Vagina (tissue), 2 donors: ENCODE data around the gene PPAN. TPM values are rescaled to one million over a fixed set of nuclear protein-coding genes. Genes with fewer than 3 reads are reported as not detected.

Experiments
- DNase-seq, 2 donors: peaks; one replicate each; pipeline ENCODE4 v3.0.0-alpha.2; 2017; ENCODE audit errors: extremely low spot score in 2 of 2
- H3K27ac ChIP-seq: fragments of 200-600 bp; sonication (generic); one replicate; pipeline ENCODE4 v1.5.1; 2019
- H3K27me3 ChIP-seq: fragments of 200-600 bp; sonication (generic); one replicate; pipeline ENCODE4 v1.5.1; 2019
- H3K36me3 ChIP-seq, 2 donors: fragments of 200-600 bp; sonication (generic); one replicate each; pipeline ENCODE4 v1.5.1; 2017 to 2019
- H3K4me1 ChIP-seq: fragments of 200-600 bp; sonication (generic); one replicate; pipeline ENCODE4 v1.5.1; 2019
- H3K4me3 ChIP-seq, 2 donors: fragments of 200-600 bp; sonication (generic); 1 replicate in 1 of 2; 2 replicates in 1 of 2; pipeline ENCODE4 v1.5.1; 2016 to 2019
- H3K9me3 ChIP-seq: fragments of 200-600 bp; sonication (generic); one replicate; pipeline ENCODE4 v1.5.1; 2019
- CTCF ChIP-seq, 3 experiments: fragments of 450-650 bp in 2 of 3; fragments of 200-600 bp in 1 of 3; sonication (generic) in 1 of 3; IDR thresholded peaks; one replicate each; pipeline ENCODE4 v1.5.1; 2017 to 2019; ENCODE audit warnings: antibody characterized with exemption in 3 of 3, mild to moderate bottlenecking in 2 of 3, moderate library complexity in 2 of 3
- POLR2A ChIP-seq, 2 donors: fragments of 450-650 bp; IDR thresholded peaks; one replicate each; pipeline ENCODE4 v1.6.1; 2017; ENCODE audit warnings: antibody characterized with exemption in 2 of 2, mild to moderate bottlenecking in 2 of 2, moderate library complexity in 2 of 2
- POLR2AphosphoS5 ChIP-seq, 2 donors: sonication (generic); formaldehyde crosslinking; IDR thresholded peaks; one replicate each; pipeline ENCODE4 v1.9.0; 2017; ENCODE audit warnings: antibody characterized with exemption in 2 of 2, mild to moderate bottlenecking in 2 of 2, low read depth in 1 of 2; ENCODE audit not compliant: insufficient read depth in 1 of 2
- intact Hi-C: fragments of 100-400 bp; cut with DNase I; formaldehyde crosslinking; loops from one replicate; pipeline ENCODE4 v1.15.1; 2023
- total RNA-seq: library from RNA; depleted of rRNA; stranded (reverse); fragments of >200 nt; gene quantifications from one replicate; pipeline ENCODE4 v1.2.3, GENCODE V29; 2016

Gene PPAN
- total RNA-seq, 1 donor from 2014 or later = 55.2 TPM

GRCh38 chr19:10070730-10071446 is 35.3 kb upstream of the PPAN start:
- H3K36me3 ChIP-seq = no peaks in the 10 kb centered on the region
- no peaks in the 10 kb centered on the region for H3K27me3 ChIP-seq
- H3K4me1 ChIP-seq = no peaks in the 10 kb centered on the region
- no peak for DNase-seq
- intact Hi-C loops = no loop called here
- H3K9me3 ChIP-seq = no peaks in the 10 kb centered on the region
- no peak overlapping the region for H3K4me3 ChIP-seq
- no peak for TF ChIP-seq POLR2A (IDR thresholded peaks at IDR 0.05)
- TF ChIP-seq POLR2AphosphoS5 (IDR thresholded peaks at IDR 0.05; ENCODE audit: insufficient read depth in 1 of 2, low read depth in 1 of 2) = no peak
- TF ChIP-seq CTCF (IDR thresholded peaks at IDR 0.05) = no peak
- no peak overlapping the region for H3K27ac ChIP-seq

GRCh38 chr19:10074153-10074552 is 32.0 kb upstream of the PPAN start:
- intact Hi-C loops = no loop called here
- TF ChIP-seq POLR2A (IDR thresholded peaks at IDR 0.05) (no peak), POLR2AphosphoS5 (IDR thresholded peaks at IDR 0.05; ENCODE audit: insufficient read depth in 1 of 2, low read depth in 1 of 2) (no peak), CTCF (IDR thresholded peaks at IDR 0.05) (peak in 1 of 3 experiments; percentile 8)
- no peak for DNase-seq

GRCh38 chr19:10076535-10076934 is 29.6 kb upstream of the PPAN start:
- H3K4me1 ChIP-seq = no peaks in the 10 kb centered on the region
- no peak for DNase-seq
- no peak overlapping the region for H3K27ac ChIP-seq
- no peaks in the 10 kb centered on the region for H3K9me3 ChIP-seq
- no peaks in the 10 kb centered on the region for H3K27me3 ChIP-seq
- no peak overlapping the region for H3K4me3 ChIP-seq
- intact Hi-C loops = no loop called here
- TF ChIP-seq POLR2A (IDR thresholded peaks at IDR 0.05) (no peak), CTCF (IDR thresholded peaks at IDR 0.05) (no peak), POLR2AphosphoS5 (IDR thresholded peaks at IDR 0.05; ENCODE audit: insufficient read depth in 1 of 2, low read depth in 1 of 2) (no peak)
- H3K36me3 ChIP-seq = no peaks in the 10 kb centered on the region

More at GRCh38 chr19:10074153-10074552, 32.0 kb upstream of the PPAN start:
- H3K27me3 ChIP-seq = no peaks in the 10 kb centered on the region
- no peaks in the 10 kb centered on the region for H3K4me1 ChIP-seq
- H3K36me3 ChIP-seq = no peaks in the 10 kb centered on the region
- H3K9me3 ChIP-seq = no peaks in the 10 kb centered on the region
- H3K4me3 ChIP-seq = no peak overlapping the region
- H3K27ac ChIP-seq = no peak overlapping the region

- Histone ChIP-seq H3K4me3 (no peak overlapping the region), H3K27me3 (no peaks in the 10 kb centered on the region), H3K9me3 (no peaks in the 10 kb centered on the region), H3K36me3 (no peaks in the 10 kb centered on the region), H3K4me1 (no peaks in the 10 kb centered on the region), H3K27ac (no peak overlapping the region)
- TF ChIP-seq POLR2AphosphoS5 (IDR thresholded peaks at IDR 0.05; ENCODE audit: insufficient read depth in 1 of 2, low read depth in 1 of 2) (no peak), POLR2A (IDR thresholded peaks at IDR 0.05) (no peak), CTCF (IDR thresholded peaks at IDR 0.05) (no peak)
- intact Hi-C loops = no loop called here
- DNase-seq = no peak
Measured at GRCh38 chr19:10078329-10078728, 27.8 kb upstream of the PPAN start.

GRCh38 chr19:10079031-10079453 is 27.1 kb upstream of the PPAN start:
- TF ChIP-seq CTCF (IDR thresholded peaks at IDR 0.05) (no peak), POLR2A (IDR thresholded peaks at IDR 0.05) (no peak), POLR2AphosphoS5 (IDR thresholded peaks at IDR 0.05; ENCODE audit: insufficient read depth in 1 of 2, low read depth in 1 of 2) (no peak)
- intact Hi-C loops = no loop called here
- Histone ChIP-seq H3K9me3 (no peaks in the 10 kb centered on the region), H3K4me1 (no peaks in the 10 kb centered on the region), H3K4me3 (no peak overlapping the region), H3K27me3 (no peaks in the 10 kb centered on the region), H3K27ac (no peak overlapping the region), H3K36me3 (no peaks in the 10 kb centered on the region)
- no peak for DNase-seq
